ENCODE results near the gene GPR39.

GPR39 gene

GRCh38 chr2:132414081-132414480, 2.5 kb upstream of the GPR39 start:
- no peak overlapping the region for H3K27ac ChIP-seq
- TF ChIP-seq ZFX (IDR thresholded peaks at IDR 0.05; ENCODE audit: borderline replicate concordance) (no peak), CTCF (IDR thresholded peaks at IDR 0.05) (no peak)

GRCh38 chr2:132415256-132415914, 1.2 kb upstream of the GPR39 start:
- TF ChIP-seq CTCF (IDR thresholded peaks at IDR 0.05) (no peak), ZFX (IDR thresholded peaks at IDR 0.05; ENCODE audit: borderline replicate concordance) (no peak)
- H3K27ac ChIP-seq, result no peak overlapping the region

GRCh38 chr2:132415915-132416722, 486 bp upstream of the GPR39 start:
- TF ChIP-seq ZFX (IDR thresholded peaks at IDR 0.05; ENCODE audit: borderline replicate concordance) (no peak), CTCF (IDR thresholded peaks at IDR 0.05) (no peak)
- H3K27ac ChIP-seq, result no peak overlapping the region

GRCh38 chr2:132417430-132418035, 928 bp downstream of the GPR39 start:
- TF ChIP-seq CTCF (IDR thresholded peaks at IDR 0.05), result no peak
- no peak for TF ChIP-seq ZFX (IDR thresholded peaks at IDR 0.05; ENCODE audit: borderline replicate concordance)
- no peak overlapping the region for H3K27ac ChIP-seq

- no peak overlapping the region for H3K27ac ChIP-seq
- TF ChIP-seq CTCF (IDR thresholded peaks at IDR 0.05) (no peak), ZFX (IDR thresholded peaks at IDR 0.05; ENCODE audit: borderline replicate concordance) (no peak)
These were observed 2.6 kb downstream of the GPR39 start for GRCh38 chr2:132419235-132419634.

- TF ChIP-seq ZFX (IDR thresholded peaks at IDR 0.05; ENCODE audit: borderline replicate concordance), result no peak
- H3K27ac ChIP-seq, result no peak overlapping the region
These were observed 3.3 kb downstream of the GPR39 start for GRCh38 chr2:132419941-132420340.

GRCh38 chr2:132420816-132421805, 4.5 kb downstream of the GPR39 start:
- TF ChIP-seq CTCF (IDR thresholded peaks at IDR 0.05), result no peak
- TF ChIP-seq ZFX (IDR thresholded peaks at IDR 0.05; ENCODE audit: borderline replicate concordance), result no peak

More at GRCh38 chr2:132420816-132421805, 4.5 kb downstream of the GPR39 start:
- H3K27ac ChIP-seq, result no peak overlapping the region

All from 22Rv1 (cell line).